PC-9 (cell line): Measurements from ENCODE around the gene GNA12. TPM values are rescaled to one million over a fixed set of nuclear protein-coding genes. Genes with fewer than 3 reads are reported as not detected.
A peak's percentile ranks its signal among the peaks of the same experiment; 100 is the strongest.

Source experiments
- BruUV-seq: library from RNA; stranded (reverse); fragments of 400-500 nt; replicated peaks from 2 replicates; lab custom pipeline; 2021; lab: Mats Ljungman, UMichigan
- CTCF ChIA-PET: fragments of 300-600 bp; sonication (Branson Sonifier 250); formaldehyde crosslinking; loops from one replicate; lab custom pipeline; 2022; ENCODE audit warnings: antibody characterized with exemption; lab: Charles Lee
- POLR2A ChIA-PET: fragments of 300-600 bp; sonication (Branson Sonifier 250); formaldehyde crosslinking; loops from one replicate; lab custom pipeline; 2022; ENCODE audit warnings: antibody characterized with exemption; ENCODE audit not compliant: unreplicated experiment; lab: Charles Lee
- DNase-seq, 2 experiments: peaks; one replicate each; pipeline versions ENCODE4 v3.0.0 to v3.0.0-alpha.2; 2015 to 2022; ENCODE audit warnings: mixed read lengths in 1 of 2
- H2AFZ ChIP-seq: fragments of 200-600 bp; sonication (generic); 2 replicates; pipeline ENCODE4 v1.8.1; 2017; ENCODE audit warnings: antibody characterized with exemption
- H3F3A ChIP-seq: fragments of 200-600 bp; sonication (generic); 2 replicates; pipeline ENCODE4 v1.8.1; 2017; ENCODE audit warnings: antibody characterized with exemption, mild to moderate bottlenecking, low read depth; ENCODE audit not compliant: insufficient read depth
- H3K27ac ChIP-seq: fragments of 200-600 bp; sonication (generic); 2 replicates; pipeline ENCODE4 v1.6.1; 2016; ENCODE audit warnings: mixed run types
- H3K27me3 ChIP-seq: fragments of 200-600 bp; sonication (generic); 2 replicates; pipeline ENCODE4 v1.6.1; 2016; ENCODE audit warnings: low read depth, mixed run types; ENCODE audit not compliant: insufficient read depth
- H3K36me3 ChIP-seq: fragments of 200-600 bp; sonication (generic); 2 replicates; pipeline ENCODE4 v1.6.1; 2016; ENCODE audit warnings: low read depth, mixed run types
- H3K4me1 ChIP-seq: fragments of 200-600 bp; sonication (generic); replicated peaks from 2 replicates; pipeline ENCODE4 v1.6.1; 2016; ENCODE audit warnings: mixed run types; ENCODE audit not compliant: insufficient read depth
- H3K4me2 ChIP-seq: fragments of 200-600 bp; sonication (generic); 2 replicates; pipeline ENCODE4 v1.6.1; 2017; ENCODE audit warnings: mixed run types
- H3K4me3 ChIP-seq: fragments of 200-600 bp; sonication (generic); 2 replicates; pipeline ENCODE4 v1.6.1; 2016; ENCODE audit warnings: mixed run types
- H3K79me2 ChIP-seq: fragments of 200-600 bp; sonication (generic); 2 replicates; pipeline ENCODE4 v1.6.1; 2017; ENCODE audit warnings: low read depth, mixed run types
- H3K9me2 ChIP-seq: fragments of 200-600 bp; sonication (generic); 2 replicates; pipeline ENCODE4 v1.8.1; 2017; ENCODE audit warnings: mild to moderate bottlenecking; ENCODE audit not compliant: insufficient read depth
- H3K9me3 ChIP-seq: fragments of 200-600 bp; sonication (generic); 2 replicates; pipeline ENCODE4 v1.8.1; 2016; ENCODE audit warnings: low read depth; ENCODE audit not compliant: insufficient read depth
- H4K20me1 ChIP-seq: fragments of 200-600 bp; sonication (generic); 2 replicates; pipeline ENCODE4 v1.8.1; 2017; ENCODE audit not compliant: insufficient read depth
- EZH2 ChIP-seq: fragments of 200-600 bp; sonication (generic); IDR thresholded peaks from 2 replicates; pipeline ENCODE4 v1.8.0; 2017; ENCODE audit warnings: antibody characterized with exemption, low read depth
- intact Hi-C: fragments of 100-400 bp; cut with micrococcal nuclease; formaldehyde crosslinking; loops from one replicate; pipeline ENCODE4 v1.10.0; 2022; ENCODE audit not compliant: unreplicated experiment
- total RNA-seq: library from RNA; stranded (reverse); gene quantifications from 2 replicates; pipeline ENCODE4 v1.2.3, GENCODE V29; 2021
- TF ChIP-seq, protein P1 (sequence below): fragments of 200-600 bp; sonication (generic); conservative IDR thresholded peaks from 2 replicates; pipeline ENCODE4 v1.6.1; 2017; ENCODE audit warnings: mixed run types, antibody characterized with exemption, mild to moderate bottlenecking, moderate library complexity

The GNA12 gene
- total RNA-seq, 1 experiment from 2014 or later: 51.7 TPM

DNA sequence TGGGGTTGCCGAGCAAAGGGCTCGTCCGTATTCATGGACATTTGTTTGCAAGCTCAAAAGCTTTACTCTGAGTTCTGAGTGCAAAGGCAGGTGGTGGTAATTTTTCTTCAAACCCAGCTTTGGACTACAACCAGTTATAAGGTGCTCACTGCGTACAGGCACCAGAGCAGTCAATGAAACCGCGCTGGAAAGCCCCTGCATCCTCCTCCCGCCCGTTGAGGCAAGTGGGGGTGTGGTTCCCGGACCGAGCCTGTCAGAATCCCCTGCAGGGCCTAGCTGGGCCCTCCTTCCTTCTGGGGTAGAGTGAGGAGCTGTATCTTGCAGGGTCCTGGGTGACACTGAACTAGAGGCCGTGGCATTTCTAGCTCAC lies 133.8 kb downstream of the GNA12 start:
- no peak for DNase-seq
- Histone ChIP-seq H3F3A (peaks cover 7% of the 10 kb centered on the region; the same call in 1 of the 2 replicates), H3K4me3 (no peak overlapping the region), H3K27ac (no peak overlapping the region), H4K20me1 (no peaks in the 10 kb centered on the region), H3K79me2 (no peaks in the 10 kb centered on the region), H3K9me2 (no peaks in the 10 kb centered on the region), H2AFZ (no peak overlapping the region), H3K4me1 (no peaks in the 10 kb centered on the region), H3K4me2 (no peak overlapping the region), H3K36me3 (no peaks in the 10 kb centered on the region), H3K27me3 (no peaks in the 10 kb centered on the region), H3K9me3 (no peaks in the 10 kb centered on the region)
- CTCF ChIA-PET: interaction anchor here (0.5 to 1.7 kb wide), 8 partner anchors 23 to 259 kb away, joined by 3 to 11 read pairs (median 4); no protein-coding TSS in a partner anchor
- intact Hi-C loops: no loop called here
- POLR2A ChIA-PET: interaction anchor here (0.6 to 0.7 kb wide), 2 partner anchors 18 to 160 kb away, joined by 4 to 6 read pairs; no protein-coding TSS in a partner anchor
- BruUV-seq: no TSS peak
- no peak for TF ChIP-seq EZH2
- TF ChIP-seq, protein P1, sequence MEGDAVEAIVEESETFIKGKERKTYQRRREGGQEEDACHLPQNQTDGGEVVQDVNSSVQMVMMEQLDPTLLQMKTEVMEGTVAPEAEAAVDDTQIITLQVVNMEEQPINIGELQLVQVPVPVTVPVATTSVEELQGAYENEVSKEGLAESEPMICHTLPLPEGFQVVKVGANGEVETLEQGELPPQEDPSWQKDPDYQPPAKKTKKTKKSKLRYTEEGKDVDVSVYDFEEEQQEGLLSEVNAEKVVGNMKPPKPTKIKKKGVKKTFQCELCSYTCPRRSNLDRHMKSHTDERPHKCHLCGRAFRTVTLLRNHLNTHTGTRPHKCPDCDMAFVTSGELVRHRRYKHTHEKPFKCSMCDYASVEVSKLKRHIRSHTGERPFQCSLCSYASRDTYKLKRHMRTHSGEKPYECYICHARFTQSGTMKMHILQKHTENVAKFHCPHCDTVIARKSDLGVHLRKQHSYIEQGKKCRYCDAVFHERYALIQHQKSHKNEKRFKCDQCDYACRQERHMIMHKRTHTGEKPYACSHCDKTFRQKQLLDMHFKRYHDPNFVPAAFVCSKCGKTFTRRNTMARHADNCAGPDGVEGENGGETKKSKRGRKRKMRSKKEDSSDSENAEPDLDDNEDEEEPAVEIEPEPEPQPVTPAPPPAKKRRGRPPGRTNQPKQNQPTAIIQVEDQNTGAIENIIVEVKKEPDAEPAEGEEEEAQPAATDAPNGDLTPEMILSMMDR: no peak

DNA sequence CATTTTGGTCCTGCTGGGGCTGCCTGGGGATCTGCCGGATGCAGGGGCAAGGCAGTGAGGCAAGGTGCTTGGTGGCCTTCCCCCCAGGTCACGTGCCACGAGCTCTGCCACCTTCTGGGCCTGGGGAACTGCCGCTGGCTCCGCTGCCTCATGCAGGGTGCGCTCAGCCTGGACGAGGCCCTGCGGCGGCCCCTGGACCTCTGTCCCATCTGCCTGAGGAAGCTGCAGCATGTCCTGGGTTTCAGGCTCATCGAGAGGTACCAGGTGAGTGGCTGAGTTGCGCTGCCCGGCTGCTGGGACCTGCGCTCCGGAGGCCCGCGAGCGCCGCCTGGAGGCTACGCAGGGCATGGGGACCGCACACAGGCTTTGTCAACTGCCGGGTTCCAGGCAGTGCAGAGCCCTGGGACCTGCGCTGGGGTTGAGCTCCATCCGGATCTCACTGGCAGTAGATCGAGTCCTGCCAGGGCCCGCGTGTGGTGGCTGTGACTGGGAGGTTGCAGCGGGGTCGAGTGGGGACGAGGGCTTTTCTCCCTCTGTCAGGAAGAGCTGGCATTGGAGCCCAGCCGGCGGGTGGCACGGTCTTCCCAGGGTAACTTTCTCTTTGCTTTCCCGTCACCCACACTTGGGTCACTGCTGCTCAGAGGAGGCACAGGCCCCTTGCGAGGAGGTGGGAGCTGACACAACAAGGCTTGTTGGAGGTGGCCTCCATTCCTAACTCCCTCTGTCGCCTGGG lies 134.4 kb downstream of the GNA12 start:
- no peaks in the 10 kb centered on the region for H4K20me1 ChIP-seq
- H3K9me3 ChIP-seq: no peaks in the 10 kb centered on the region
- H3K4me3 ChIP-seq: no peak overlapping the region
- no peaks in the 10 kb centered on the region for H3K36me3 ChIP-seq
- peaks cover 7% of the 10 kb centered on the region; the same call in 1 of the 2 replicates for H3F3A ChIP-seq
- no peaks in the 10 kb centered on the region for H3K4me1 ChIP-seq
- no peaks in the 10 kb centered on the region for H3K27me3 ChIP-seq
- POLR2A ChIA-PET: interaction anchor here (0.7 kb wide), 1 partner anchor 161 kb away, joined by 4 read pairs; no protein-coding TSS in a partner anchor
- no peak overlapping the region for H2AFZ ChIP-seq
- no peak overlapping the region for H3K27ac ChIP-seq
- BruUV-seq: no TSS peak
- H3K79me2 ChIP-seq: no peaks in the 10 kb centered on the region
- intact Hi-C loops: loop anchor here (1.0 kb wide), 2 partner anchors 232 to 258 kb away; no protein-coding TSS in a partner anchor
- CTCF ChIA-PET: interaction anchor here (0.5 to 1.7 kb wide), 9 partner anchors 24 to 1045 kb away, joined by 3 to 11 read pairs (median 4); no protein-coding TSS in a partner anchor
- no peak for TF ChIP-seq EZH2
- TF ChIP-seq, protein P1: peak; percentile 66
- H3K9me2 ChIP-seq: no peaks in the 10 kb centered on the region
- H3K4me2 ChIP-seq: no peak overlapping the region
- DNase-seq: peak in 1 of 2 experiments; percentile 85

DNA sequence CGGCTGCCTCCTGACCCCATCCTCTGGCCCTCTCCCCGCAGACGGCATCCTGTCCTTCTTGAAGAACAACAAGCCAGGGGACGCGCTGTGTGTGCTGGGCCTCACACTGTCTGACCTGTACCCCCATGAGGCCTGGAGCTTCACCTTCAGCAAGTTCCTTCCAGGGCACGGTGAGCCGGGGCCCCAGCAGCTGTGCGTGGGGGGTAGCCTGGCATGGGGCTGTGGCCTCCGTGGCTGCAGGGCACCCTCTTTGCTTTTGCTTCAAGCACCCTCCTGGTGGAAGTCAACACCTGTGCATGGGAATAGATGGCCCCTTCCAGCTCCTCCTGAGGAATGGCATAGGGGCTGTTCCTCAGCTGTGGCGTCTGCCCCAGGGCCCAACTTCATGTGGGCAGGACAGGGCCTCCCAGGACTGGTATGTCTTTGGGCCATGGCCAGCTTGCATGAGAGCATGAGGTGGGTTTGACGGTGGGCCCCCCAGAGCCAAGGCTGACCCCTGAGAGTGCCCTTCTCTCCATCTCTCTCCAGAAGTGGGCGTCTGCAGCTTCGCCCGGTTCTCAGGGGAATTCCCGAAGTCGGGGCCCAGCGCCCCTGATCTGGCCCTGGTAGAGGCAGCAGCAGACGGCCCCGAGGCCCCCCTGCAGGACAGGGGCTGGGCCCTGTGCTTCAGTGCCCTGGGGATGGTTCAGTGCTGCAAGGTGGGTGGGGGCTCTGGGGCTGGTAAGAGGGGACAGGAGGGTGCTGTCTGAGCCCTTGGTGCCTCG lies 135.4 kb downstream of the GNA12 start:
- no TSS peak for BruUV-seq
- no peaks in the 10 kb centered on the region for H4K20me1 ChIP-seq
- no peaks in the 10 kb centered on the region for H3K4me1 ChIP-seq
- no peak for DNase-seq
- no peak overlapping the region for H2AFZ ChIP-seq
- TF ChIP-seq, protein P1: no peak
- TF ChIP-seq EZH2: no peak
- no peaks in the 10 kb centered on the region for H3K9me3 ChIP-seq
- H3K27me3 ChIP-seq: no peaks in the 10 kb centered on the region
- no peak overlapping the region for H3K4me3 ChIP-seq
- H3K4me2 ChIP-seq: no peak overlapping the region
- no peaks in the 10 kb centered on the region for H3K79me2 ChIP-seq
- intact Hi-C loops: loop anchor here (1.0 kb wide), 2 partner anchors 231 to 257 kb away; no protein-coding TSS in a partner anchor
- H3F3A ChIP-seq: peaks cover 13% of the 10 kb centered on the region
- H3K9me2 ChIP-seq: no peaks in the 10 kb centered on the region
- ChIA-PET CTCF (interaction anchor here (0.5 to 1.2 kb wide), 3 partner anchors 28 to 951 kb away, joined by 3 to 7 read pairs (median 5); no protein-coding TSS in a partner anchor), POLR2A (no interaction called here)
- H3K27ac ChIP-seq: no peak overlapping the region
- no peaks in the 10 kb centered on the region for H3K36me3 ChIP-seq
